K562 (cell line): ENCODE measurements around the gene IFI27L1. TPM values are rescaled to one million over a fixed set of nuclear protein-coding genes. Genes with fewer than 3 reads are reported as not detected.
A peak's percentile ranks its signal among the peaks of the same experiment; 100 is the strongest.

Experiments used
- ATAC-seq: fragments of 200-7000 bp; cut with Tn5 transposase; 3 replicates; pipeline ENCODE4 v1.9.1; 2020; ENCODE audit warnings: moderate library complexity
- BruUV-seq: library from RNA; stranded (reverse); fragments of 400-500 nt; replicated peaks from 2 replicates; lab custom pipeline; 2021; lab: Mats Ljungman, UMichigan
- CTCF ChIA-PET: fragments of 300-600 bp; formaldehyde crosslinking; extraction: SDS; loops from one replicate; lab custom pipeline; 2021; ENCODE audit warnings: low intra/inter-chr PET ratio; lab: Yijun Ruan, JAX
- POLR2A ChIA-PET: fragments of 300-600, 350-650 bp; sonication (Branson Sonifier 250); formaldehyde crosslinking; extraction: SDS; loops from one replicate; lab custom pipeline; 2021; ENCODE audit warnings: antibody characterized with exemption, inconsistent platforms; lab: Yijun Ruan, JAX
- DNase-seq, 4 experiments: peaks; one replicate each; pipeline versions ENCODE4 v3.0.0 to v3.0.0-alpha.2; 2011 to 2018; ENCODE audit warnings: low spot score in 3 of 4, mixed read lengths in 3 of 4; ENCODE audit errors: extremely low read depth in 1 of 4
- FAIRE-seq: peaks from 2 replicates; lab custom pipeline; 2011; peaks lifted over from hg19 to GRCh38; lab: Jason Lieb, UNC
- H2AFZ ChIP-seq: 2 replicates; pipeline ENCODE4 v1.6.0; 2011; ENCODE audit warnings: low read depth, low read length, control low read depth, inconsistent platforms
- H3K27ac ChIP-seq: fragments of 200-600 bp; 3 replicates; pipeline ENCODE4 v1.8.0; 2011; ENCODE audit warnings: low read depth, mild to moderate bottlenecking, control low read depth, inconsistent platforms, low read length, moderate library complexity, mixed read lengths; ENCODE audit errors: extremely low read depth
- H3K27me3 ChIP-seq, 2 experiments: fragments of 300-600 bp in 1 of 2; 2 replicates in 1 of 2; 3 replicates in 1 of 2; pipeline versions ENCODE4 v1.6.0 to v1.8.0; 2011; ENCODE audit warnings: inconsistent platforms in 2 of 2, low read length in 2 of 2, mild to moderate bottlenecking in 1 of 2, mixed read lengths in 1 of 2, moderate library complexity in 1 of 2; ENCODE audit not compliant: control insufficient read depth in 2 of 2, insufficient read depth in 2 of 2
- H3K36me3 ChIP-seq: fragments of 300-600 bp; 3 replicates; pipeline ENCODE4 v1.8.0; 2011; ENCODE audit warnings: mild to moderate bottlenecking, low read length, inconsistent platforms; ENCODE audit not compliant: control insufficient read depth, insufficient read depth
- H3K4me1 ChIP-seq, 2 experiments: fragments of 200-600 bp in 1 of 2; replicated peaks in 1 of 2; 2 replicates in 1 of 2; 3 replicates in 1 of 2; pipeline versions ENCODE4 v1.5.1 to v1.8.0; 2011; ENCODE audit warnings: inconsistent platforms in 2 of 2, low read length in 2 of 2, mild to moderate bottlenecking in 1 of 2, mixed read lengths in 1 of 2, moderate library complexity in 1 of 2; ENCODE audit not compliant: control insufficient read depth in 2 of 2, insufficient read depth in 2 of 2
- H3K4me2 ChIP-seq: 2 replicates; pipeline ENCODE4 v1.6.1; 2011; ENCODE audit warnings: low read length, control low read depth, inconsistent platforms, mixed read lengths; ENCODE audit not compliant: insufficient read depth
- H3K4me3 ChIP-seq: fragments of 200-600 bp; sonication (generic), shearing (Covaris generic); 2 replicates; pipeline ENCODE4 v1.5.1; 2016; ENCODE audit warnings: control low read depth, inconsistent platforms
- H3K79me2 ChIP-seq: fragments of 200-600 bp; 3 replicates; pipeline ENCODE4 v1.8.0; 2011; ENCODE audit warnings: low read length, inconsistent platforms; ENCODE audit not compliant: control insufficient read depth, insufficient read depth
- H3K9ac ChIP-seq, 2 experiments: 2 replicates each; pipeline versions ENCODE4 v1.6.0 to v1.6.1; 2011; ENCODE audit warnings: low read depth in 2 of 2, low read length in 2 of 2, control low read depth in 1 of 2, inconsistent platforms in 1 of 2, mild to moderate bottlenecking in 1 of 2, mixed read lengths in 1 of 2; ENCODE audit not compliant: insufficient read depth in 1 of 2
- H3K9me1 ChIP-seq: one replicate; pipeline ENCODE4 v1.6.0; 2011; ENCODE audit warnings: inconsistent platforms, mild to moderate bottlenecking, low read length, moderate library complexity; ENCODE audit not compliant: control insufficient read depth, insufficient read depth
- H3K9me3 ChIP-seq: replicated peaks from 2 replicates; pipeline ENCODE4 v1.5.1; 2011; ENCODE audit warnings: low read depth, low read length, inconsistent platforms; ENCODE audit not compliant: control insufficient read depth, insufficient read depth
- H4K20me1 ChIP-seq: replicated peaks from 2 replicates; pipeline ENCODE4 v1.6.1; 2011; ENCODE audit warnings: low read length, inconsistent platforms, mixed read lengths; ENCODE audit not compliant: control insufficient read depth, insufficient read depth
- BRCA1 ChIP-seq, 2 experiments: fragments of 450-650 bp in 1 of 2; sonication (generic) in 1 of 2; formaldehyde crosslinking in 1 of 2; IDR thresholded peaks; 2 replicates each; pipeline versions ENCODE4 v1.5.0 to v1.6.1; 2017 to 2020; ENCODE audit warnings: mild to moderate bottlenecking in 1 of 2, missing genetic modification reagents in 1 of 2
- BRF2 ChIP-seq: IDR thresholded peaks from 3 replicates; pipeline ENCODE4 v1.6.1; 2011; ENCODE audit warnings: borderline replicate concordance, mild to moderate bottlenecking; ENCODE audit not compliant: insufficient read length, insufficient read depth
- CHD1 ChIP-seq: fragments of 200-600 bp; sonication (generic); IDR thresholded peaks from one replicate; pipeline ENCODE4 v1.6.1; 2012; ENCODE audit warnings: mild to moderate bottlenecking, moderate library complexity, low read length, inconsistent platforms
- GABPB1 ChIP-seq: sonication (generic); formaldehyde crosslinking; IDR thresholded peaks from 2 replicates; pipeline ENCODE4 v1.8.0; 2022; ENCODE audit warnings: mild to moderate bottlenecking, missing genetic modification reagents
- IRF9 ChIP-seq: fragments of 450-650 bp; IDR thresholded peaks from 2 replicates; pipeline ENCODE4 v1.6.1; 2016; ENCODE audit warnings: missing biosample characterization, missing genetic modification characterization
- KAT2B ChIP-seq: IDR thresholded peaks from one replicate; pipeline ENCODE4 v1.6.1; 2012; ENCODE audit warnings: low read depth, mild to moderate bottlenecking, control low read depth, inconsistent platforms, low read length, moderate library complexity
- NFRKB ChIP-seq: fragments of 450-650 bp; IDR thresholded peaks from 2 replicates; pipeline ENCODE4 v1.6.1; 2016; ENCODE audit warnings: low read depth
- OTX1 ChIP-seq: fragments of 450-650 bp; formaldehyde crosslinking; IDR thresholded peaks from 2 replicates; pipeline ENCODE4 v1.4.0; 2022; ENCODE audit warnings: mild to moderate bottlenecking
- POLR2G ChIP-seq: fragments of 200-400 bp; formaldehyde crosslinking; IDR thresholded peaks from 2 replicates; pipeline ENCODE4 v1.6.1; 2017; ENCODE audit warnings: low read depth, mild to moderate bottlenecking, antibody characterized with exemption, low read length, moderate library complexity
- TOE1 ChIP-seq, 2 experiments: fragments of 450-650 bp in 1 of 2; sonication (generic) in 1 of 2; formaldehyde crosslinking in 1 of 2; IDR thresholded peaks; 2 replicates each; pipeline versions ENCODE4 v1.7.1 to v1.8.0; 2016 to 2022; ENCODE audit warnings: borderline replicate concordance in 2 of 2, mild to moderate bottlenecking in 2 of 2, antibody characterized with exemption in 1 of 2, inconsistent platforms in 1 of 2, low read depth in 1 of 2, missing genetic modification reagents in 1 of 2, moderate library complexity in 1 of 2
- ZBTB12 ChIP-seq: fragments of 250-450 bp; sonication (Bioruptor Pico); IDR thresholded peaks from 2 replicates; pipeline ENCODE4 v1.4.0; 2020
- ZBTB7A ChIP-seq: IDR thresholded peaks from 2 replicates; pipeline ENCODE4 v1.6.1; 2011; ENCODE audit warnings: low read depth, mild to moderate bottlenecking, low read length, moderate library complexity, borderline replicate concordance; ENCODE audit not compliant: control insufficient read depth
- ZC3H11A ChIP-seq: IDR thresholded peaks from 2 replicates; pipeline ENCODE4 v1.6.1; 2012; ENCODE audit warnings: low read depth, low read length, improper control_type of control experiment
- ZNF3 ChIP-seq: fragments of 250-450 bp; sonication (Bioruptor Pico); IDR thresholded peaks from 2 replicates; pipeline ENCODE4 v1.5.0; 2021; ENCODE audit warnings: mild to moderate bottlenecking, moderate library complexity
- ZNF551 ChIP-seq: fragments of 250-450 bp; sonication (Bioruptor Pico); IDR thresholded peaks from 2 replicates; pipeline ENCODE4 v1.5.0; 2021; ENCODE audit warnings: mild to moderate bottlenecking, moderate library complexity
- WGBS: fragments of 100-300 bp; shearing (Covaris generic); methylation state at CpG from one replicate; pipeline ENCODE4 v1.1.6; 2016; ENCODE audit warnings: low coverage, mixed read lengths; ENCODE audit not compliant: insufficient coverage; ENCODE audit errors: missing lambda C conversion rate; 5-methylcytosine and 5-hydroxymethylcytosine counted together
- in situ Hi-C: fragments of 300-500 bp; cut with MboI; formaldehyde crosslinking; loops from 4 replicates; pipeline ENCODE4 v1.15.0; 2018; ENCODE audit warnings: inconsistent platforms, mixed read lengths
- intact Hi-C: fragments of 100-400 bp; cut with micrococcal nuclease; formaldehyde crosslinking; loops from 2 replicates; pipeline ENCODE4 v1.14.2; 2022
- polyA plus RNA-seq, 8 experiments: library from polyadenylated mRNA; depleted of rRNA in 4 of 8; stranded (reverse) in 5 of 8; unstranded in 3 of 8; fragments of >200 nt; fragmentation: Nextera tagmentation in 2 of 8; fragmentation: Illumina TruSeq in 1 of 8; extraction: Ambion mirVana in 2 of 8; extraction: Trizol in 1 of 8; gene quantifications; 2 replicates each; pipeline versions ENCODE4 v1.2.1 to v1.2.3, GENCODE V29; 2011 to 2014; ENCODE audit warnings: inconsistent platforms in 1 of 8, missing spikeins in 1 of 8
- total RNA-seq, 7 experiments: library from RNA; depleted of rRNA in 6 of 7; stranded (reverse); fragments of >200 nt in 6 of 7; fragmentation: Illumina TruSeq in 2 of 7; extraction: Trizol in 2 of 7; gene quantifications; 2 replicates each; pipeline versions ENCODE4 v1.2.1 to v1.2.3, GENCODE V29; 2011 to 2021; ENCODE audit warnings: low replicate concordance in 1 of 7

The IFI27L1 gene
- total and polyA plus RNA-seq, 9 of the 15 experiments (the other 6 are each of a cell fraction or from before 2014, with no cell fraction given): 14.5 to 28.0 (median 23.8) TPM

- peaks cover 0 to 6% of the 10 kb centered on the region in 2 experiments; a peak in 2 of 5 replicates for H3K4me1 ChIP-seq
- DNase-seq (no peak), ATAC-seq (peak; percentile 15; the same call in 2 of the 3 replicates), FAIRE-seq (no peak)
- WGBS: 22% methylated on average over 9 of the region's 18 CpGs
- no peak overlapping the region for H3K4me3 ChIP-seq
- H3K4me2 ChIP-seq: no peak overlapping the region
- no peak overlapping the region for H2AFZ ChIP-seq
- H3K79me2 ChIP-seq: no peaks in the 10 kb centered on the region
- in situ Hi-C loops (no loop called here), intact Hi-C loops (no loop called here)
- no peaks in the 10 kb centered on the region for H3K9me3 ChIP-seq
- no TSS peak for BruUV-seq
- no peak for TF ChIP-seq OTX1 (CRISPR knock-in tag)
- no peak for TF ChIP-seq ZNF551 (CRISPR knock-in tag)
- TF ChIP-seq ZBTB12 (CRISPR knock-in tag): no peak
- TF ChIP-seq NFRKB: no peak
- no peak for TF ChIP-seq ZC3H11A
- no peak for TF ChIP-seq IRF9 (tag)
- no peak for TF ChIP-seq KAT2B
- TF ChIP-seq ZNF3 (CRISPR knock-in tag): no peak
- TF ChIP-seq BRCA1 (IDR thresholded peaks at IDR 0.05): no peak
- TF ChIP-seq BRCA1 (CRISPR knock-in tag; IDR thresholded peaks at IDR 0.05): no peak
- TF ChIP-seq BRF2: no peak
- no peak for TF ChIP-seq ZBTB7A
- no peak for TF ChIP-seq GABPB1 (CRISPR knock-in tag)
- no peak for TF ChIP-seq TOE1 (IDR thresholded peaks at IDR 0.05; ENCODE audit: borderline replicate concordance)
- TF ChIP-seq TOE1 (CRISPR knock-in tag; IDR thresholded peaks at IDR 0.05; ENCODE audit: borderline replicate concordance, low read depth): no peak
- TF ChIP-seq CHD1: no peak
- TF ChIP-seq POLR2G: no peak
- no peaks in the 10 kb centered on the region for H3K9me1 ChIP-seq
- ChIA-PET POLR2A (interaction anchor here (0.7 to 0.9 kb wide), 3 partner anchors 8 to 72 kb away, joined by 3 read pairs; no protein-coding TSS in a partner anchor), CTCF (no interaction called here)
- H3K9ac ChIP-seq: no peak overlapping the region
- no peaks in the 10 kb centered on the region for H4K20me1 ChIP-seq
- no peak overlapping the region for H3K27ac ChIP-seq
- H3K27me3 ChIP-seq: peaks cover 4 to 15% of the 10 kb centered on the region in 2 experiments; a peak in 4 of 5 replicates
- H3K36me3 ChIP-seq: peaks cover 16% of the 10 kb centered on the region; the same call in 1 of the 3 replicates
Measured at GRCh38 chr14:94041551-94042346, 39.4 kb upstream of the IFI27L1 start.
